Progenitor cell of endocrine pancreas (in vitro differentiated cells): ENCODE data around the gene DAAM2. TPM values are rescaled to one million over a fixed set of nuclear protein-coding genes. Genes with fewer than 3 reads are reported as not detected.

Source experiments
- DNase-seq: peaks from one replicate; pipeline ENCODE4 v3.0.0; 2021; ENCODE audit warnings: low spot score; ENCODE audit not compliant: unreplicated experiment
- H3K27ac Mint-ChIP-seq: 2 replicates; pipeline ENCODE4 v1.8.0; 2021; ENCODE audit warnings: mild to moderate bottlenecking, moderate library complexity, mixed read lengths
- H3K27me3 Mint-ChIP-seq: 2 replicates; pipeline ENCODE4 v1.8.0; 2021; ENCODE audit warnings: mixed read lengths
- H3K36me3 Mint-ChIP-seq: 2 replicates; pipeline ENCODE4 v1.8.0; 2022; ENCODE audit warnings: mixed read lengths; ENCODE audit not compliant: insufficient read depth
- H3K4me1 Mint-ChIP-seq: 2 replicates; pipeline ENCODE4 v1.8.0; 2021; ENCODE audit warnings: low read depth, mixed read lengths
- H3K4me3 Mint-ChIP-seq: 2 replicates; pipeline ENCODE4 v1.8.0; 2021; ENCODE audit warnings: low read depth, mild to moderate bottlenecking, moderate library complexity, mixed read lengths
- H3K9me3 Mint-ChIP-seq: 2 replicates; pipeline ENCODE4 v1.8.0; 2021; ENCODE audit warnings: low read depth, mixed read lengths
- CTCF ChIP-seq: fragments of 200-600 bp; sonication (generic); IDR thresholded peaks from one replicate; pipeline ENCODE4 v1.5.0; 2021; ENCODE audit warnings: antibody characterized with exemption, mild to moderate bottlenecking; ENCODE audit not compliant: unreplicated experiment
- total RNA-seq: library from RNA; stranded (reverse); gene quantifications from 2 replicates; pipeline ENCODE4 v1.2.1, GENCODE V29; 2021

Gene DAAM2
- total RNA-seq, 1 donor from 2014 or later: 6.3 TPM

- Mint-ChIP-seq H3K4me3 (no peak overlapping the region), H3K27me3 (peaks cover under 1% of the 10 kb centered on the region), H3K27ac (no peak overlapping the region), H3K36me3 (no peaks in the 10 kb centered on the region), H3K4me1 (no peaks in the 10 kb centered on the region), H3K9me3 (no peaks in the 10 kb centered on the region)
- no peak for DNase-seq
- TF ChIP-seq CTCF: no peak
Measured at GRCh38 chr6:39818695-39819094, 26.5 kb downstream of the DAAM2 start.

- Mint-ChIP-seq H3K4me3 (no peak overlapping the region), H3K4me1 (no peaks in the 10 kb centered on the region), H3K36me3 (no peaks in the 10 kb centered on the region), H3K9me3 (no peaks in the 10 kb centered on the region), H3K27me3 (peaks cover 3% of the 10 kb centered on the region), H3K27ac (no peak overlapping the region)
- no peak for TF ChIP-seq CTCF
- DNase-seq: no peak
Measured at GRCh38 chr6:39819228-39819627, 27.1 kb downstream of the DAAM2 start.

- H3K4me1 Mint-ChIP-seq: no peaks in the 10 kb centered on the region
- no peak overlapping the region for H3K4me3 Mint-ChIP-seq
- peaks cover 3% of the 10 kb centered on the region for H3K27me3 Mint-ChIP-seq
- no peaks in the 10 kb centered on the region for H3K9me3 Mint-ChIP-seq
- DNase-seq: no peak
- H3K36me3 Mint-ChIP-seq: no peaks in the 10 kb centered on the region
- no peak overlapping the region for H3K27ac Mint-ChIP-seq
- TF ChIP-seq CTCF: no peak
Measured at GRCh38 chr6:39819676-39820075, 27.5 kb downstream of the DAAM2 start.

- no peak for TF ChIP-seq CTCF
- Mint-ChIP-seq H3K27me3 (peaks cover 3% of the 10 kb centered on the region), H3K27ac (no peak overlapping the region), H3K9me3 (no peaks in the 10 kb centered on the region), H3K36me3 (no peaks in the 10 kb centered on the region), H3K4me1 (no peaks in the 10 kb centered on the region), H3K4me3 (no peak overlapping the region)
- DNase-seq: no peak
Measured at GRCh38 chr6:39820553-39820952, 28.4 kb downstream of the DAAM2 start.

- Mint-ChIP-seq H3K36me3 (no peaks in the 10 kb centered on the region), H3K9me3 (no peaks in the 10 kb centered on the region), H3K4me1 (no peaks in the 10 kb centered on the region), H3K27ac (no peak overlapping the region), H3K4me3 (no peak overlapping the region), H3K27me3 (peaks cover 3% of the 10 kb centered on the region)
- no peak for TF ChIP-seq CTCF
- no peak for DNase-seq
Measured at GRCh38 chr6:39821046-39821740, 29.0 kb downstream of the DAAM2 start.
